GM21528 (cell line): ENCODE data around the gene SIL1.

Experiments
- ATAC-seq: cut with Tn5 transposase; IDR thresholded peaks from one replicate; pipeline ENCODE4 v1.9.1; 2021; ENCODE audit warnings: mild to moderate bottlenecking, moderate library complexity; ENCODE audit not compliant: unreplicated experiment, low FRiP score

Gene SIL1

DNA sequence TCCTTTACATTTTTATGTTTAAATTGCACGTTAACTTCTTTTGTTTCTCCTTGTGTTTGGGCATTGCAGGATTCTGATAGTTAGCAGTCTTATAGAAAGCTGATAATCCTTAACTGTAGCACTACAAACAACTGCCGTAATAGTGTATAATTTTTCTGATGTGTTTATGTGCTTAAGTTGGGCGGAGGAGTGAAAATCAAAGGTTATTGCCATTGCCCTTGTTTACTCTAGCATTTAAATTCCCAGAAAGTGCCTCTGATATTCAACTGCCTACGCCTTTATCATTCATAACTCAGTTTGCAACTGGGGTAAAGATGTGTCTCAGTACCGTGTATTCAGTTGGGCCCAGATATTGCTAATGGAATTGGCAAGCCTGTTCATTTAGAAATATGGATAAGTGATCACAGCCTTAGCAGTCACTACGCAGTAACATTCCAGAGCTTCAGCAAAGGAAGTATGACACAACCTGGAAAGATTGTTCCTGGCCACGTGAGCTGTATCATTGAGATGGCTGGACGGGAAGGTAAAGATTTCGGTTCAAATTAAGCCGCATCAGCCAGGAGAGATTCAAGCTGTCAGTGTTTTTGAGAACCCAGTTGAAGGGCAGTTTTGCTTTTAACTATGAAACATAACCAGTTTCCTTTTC, 294.9 kb downstream of the SIL1 start:
- ATAC-seq = no peak

- no peak for ATAC-seq
These were observed 296.5 kb downstream of the SIL1 start for GRCh38 chr5:138901716-138902115.

- ATAC-seq = no peak
These were observed 297.7 kb downstream of the SIL1 start for GRCh38 chr5:138900281-138900965.

GRCh38 chr5:138898742-138899141, 299.4 kb downstream of the SIL1 start:
- no peak for ATAC-seq

DNA sequence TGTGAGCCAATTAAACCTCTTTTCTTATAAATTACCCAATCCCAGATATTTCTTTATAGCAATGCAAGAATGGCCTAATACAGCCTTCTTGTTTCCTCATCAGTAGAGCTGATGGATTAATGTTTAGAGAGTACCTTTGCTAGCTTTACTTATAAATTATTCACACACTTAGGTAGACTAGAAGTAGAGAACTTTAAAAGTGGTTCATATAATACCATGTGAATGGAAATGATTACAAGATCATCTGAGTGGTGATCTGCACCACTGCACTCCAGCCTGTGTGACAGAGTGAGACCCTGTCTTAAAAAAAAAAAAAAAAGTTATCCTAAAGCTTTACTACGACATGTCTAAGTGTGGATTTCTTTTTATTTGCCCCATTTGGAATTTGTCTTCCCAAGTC, 299.9 kb downstream of the SIL1 start:
- ATAC-seq = no peak
